Nephron (organoid): ENCODE results near the gene RBPJL.

Source experiments
- H3K27ac Mint-ChIP-seq, 3 experiments: 2 replicates each; pipeline ENCODE4 v1.8.0; 2020; ENCODE audit warnings: mixed read lengths in 3 of 3, mild to moderate bottlenecking in 2 of 3, moderate library complexity in 1 of 3
- H3K27me3 Mint-ChIP-seq: 2 replicates; pipeline ENCODE4 v1.8.0; 2021; ENCODE audit warnings: low read depth, mild to moderate bottlenecking, moderate library complexity, mixed read lengths
- H3K36me3 Mint-ChIP-seq: 2 replicates; pipeline ENCODE4 v1.8.0; 2020; ENCODE audit warnings: low read depth, mixed read lengths
- H3K4me1 Mint-ChIP-seq: 2 replicates; pipeline ENCODE4 v1.8.0; 2020; ENCODE audit warnings: mixed read lengths
- H3K4me3 Mint-ChIP-seq, 3 experiments: 2 replicates each; pipeline ENCODE4 v1.8.0; 2020; ENCODE audit warnings: mild to moderate bottlenecking in 3 of 3, mixed read lengths in 3 of 3, moderate library complexity in 2 of 3
- H3K9me3 Mint-ChIP-seq: 2 replicates; pipeline ENCODE4 v1.8.0; 2020; ENCODE audit warnings: mixed read lengths
- TF ChIP-seq, protein P1 (sequence below), 3 experiments: fragments of 200-600 bp; sonication (generic); IDR thresholded peaks; one replicate each; pipeline ENCODE4 v1.5.0; 2021; ENCODE audit warnings: antibody characterized with exemption in 3 of 3; ENCODE audit not compliant: unreplicated experiment in 3 of 3

Gene RBPJL

DNA sequence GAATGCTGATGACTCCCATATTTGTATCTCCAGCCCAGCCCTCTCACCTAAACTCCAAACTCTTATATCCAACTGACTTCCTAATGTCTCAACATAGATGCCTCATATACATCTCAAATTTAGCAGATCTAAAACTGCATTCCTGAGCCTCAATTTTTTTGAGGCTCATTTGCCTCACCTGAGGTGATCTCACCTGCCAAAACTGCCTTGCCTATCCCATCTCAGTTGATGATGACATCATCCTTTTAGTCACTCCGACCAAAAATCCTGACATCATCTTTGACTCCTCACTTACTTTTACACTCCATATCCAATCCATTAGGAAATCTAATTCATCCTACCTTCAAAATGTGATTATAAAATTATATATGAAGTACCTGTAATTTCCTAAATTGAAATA is 26.6 kb upstream of the RBPJL start:
- H3K27ac Mint-ChIP-seq: no peak overlapping the region

DNA sequence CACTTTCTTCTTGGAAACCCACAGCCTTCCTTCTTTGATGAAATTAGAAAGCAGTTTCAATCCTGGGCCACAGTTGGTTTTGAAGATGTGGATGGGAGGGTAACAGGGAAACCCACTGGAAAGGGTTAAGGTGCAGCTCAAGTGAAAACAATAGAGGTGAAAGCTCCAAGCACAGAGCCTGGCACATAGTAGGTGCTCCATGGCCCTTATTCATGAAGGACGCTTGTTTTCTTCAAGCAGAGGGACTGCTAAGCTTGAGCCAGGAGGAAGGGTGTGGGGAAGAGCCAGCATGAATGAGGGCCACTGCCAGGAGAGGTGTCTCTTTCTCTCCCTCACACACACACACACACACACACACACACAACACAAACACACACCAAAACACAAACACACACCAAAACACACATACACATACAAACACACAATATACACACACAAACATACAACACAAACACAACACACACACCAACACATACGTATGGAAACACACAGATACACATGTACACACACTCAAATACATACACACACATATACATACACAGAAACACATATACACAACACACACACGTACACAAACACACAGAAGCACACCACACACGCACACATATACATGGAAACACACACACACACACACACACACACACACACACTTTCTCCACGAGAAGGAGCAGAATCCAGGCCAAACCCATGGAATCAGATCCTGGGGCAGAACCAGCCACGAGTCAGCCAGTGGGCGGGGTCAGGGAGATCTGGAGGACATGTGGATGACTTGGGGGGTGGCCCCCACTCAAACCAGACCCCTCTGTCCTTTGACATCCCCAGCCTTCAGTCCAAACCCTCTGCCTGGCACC is 23.7 kb upstream of the RBPJL start:
- H3K4me1 Mint-ChIP-seq: no peaks in the 10 kb centered on the region
- peaks cover 2% of the 10 kb centered on the region for H3K9me3 Mint-ChIP-seq
- TF ChIP-seq, protein P1, sequence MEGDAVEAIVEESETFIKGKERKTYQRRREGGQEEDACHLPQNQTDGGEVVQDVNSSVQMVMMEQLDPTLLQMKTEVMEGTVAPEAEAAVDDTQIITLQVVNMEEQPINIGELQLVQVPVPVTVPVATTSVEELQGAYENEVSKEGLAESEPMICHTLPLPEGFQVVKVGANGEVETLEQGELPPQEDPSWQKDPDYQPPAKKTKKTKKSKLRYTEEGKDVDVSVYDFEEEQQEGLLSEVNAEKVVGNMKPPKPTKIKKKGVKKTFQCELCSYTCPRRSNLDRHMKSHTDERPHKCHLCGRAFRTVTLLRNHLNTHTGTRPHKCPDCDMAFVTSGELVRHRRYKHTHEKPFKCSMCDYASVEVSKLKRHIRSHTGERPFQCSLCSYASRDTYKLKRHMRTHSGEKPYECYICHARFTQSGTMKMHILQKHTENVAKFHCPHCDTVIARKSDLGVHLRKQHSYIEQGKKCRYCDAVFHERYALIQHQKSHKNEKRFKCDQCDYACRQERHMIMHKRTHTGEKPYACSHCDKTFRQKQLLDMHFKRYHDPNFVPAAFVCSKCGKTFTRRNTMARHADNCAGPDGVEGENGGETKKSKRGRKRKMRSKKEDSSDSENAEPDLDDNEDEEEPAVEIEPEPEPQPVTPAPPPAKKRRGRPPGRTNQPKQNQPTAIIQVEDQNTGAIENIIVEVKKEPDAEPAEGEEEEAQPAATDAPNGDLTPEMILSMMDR (IDR thresholded peaks at IDR 0.05; ENCODE audit: unreplicated experiment in 3 of 3): no peak
- H3K27me3 Mint-ChIP-seq: peaks cover 19% of the 10 kb centered on the region
- no peaks in the 10 kb centered on the region for H3K36me3 Mint-ChIP-seq
- no peak overlapping the region for H3K4me3 Mint-ChIP-seq
- H3K27ac Mint-ChIP-seq: no peak overlapping the region

More for the DNA sequence above, 26.6 kb upstream of the RBPJL start:
- no peak overlapping the region for H3K4me3 Mint-ChIP-seq
- peaks cover 12% of the 10 kb centered on the region for H3K27me3 Mint-ChIP-seq
- no peaks in the 10 kb centered on the region for H3K36me3 Mint-ChIP-seq
- TF ChIP-seq, protein P1 (IDR thresholded peaks at IDR 0.05; ENCODE audit: unreplicated experiment in 3 of 3): no peak
- H3K9me3 Mint-ChIP-seq: peaks cover 2% of the 10 kb centered on the region
- no peaks in the 10 kb centered on the region for H3K4me1 Mint-ChIP-seq

- Mint-ChIP-seq H3K27ac (no peak overlapping the region), H3K4me1 (no peaks in the 10 kb centered on the region), H3K36me3 (no peaks in the 10 kb centered on the region), H3K4me3 (no peak overlapping the region), H3K27me3 (peaks cover 19% of the 10 kb centered on the region), H3K9me3 (peaks cover 2% of the 10 kb centered on the region)
- TF ChIP-seq, protein P1 (IDR thresholded peaks at IDR 0.05; ENCODE audit: unreplicated experiment in 3 of 3): no peak
These were observed 23.0 kb upstream of the RBPJL start for GRCh38 chr20:45283551-45284057.

GRCh38 chr20:45288376-45288775 is 18.3 kb upstream of the RBPJL start:
- Mint-ChIP-seq H3K4me3 (no peak overlapping the region), H3K4me1 (peaks cover 5% of the 10 kb centered on the region), H3K36me3 (no peaks in the 10 kb centered on the region), H3K27ac (no peak overlapping the region), H3K27me3 (peaks cover 43% of the 10 kb centered on the region), H3K9me3 (no peaks in the 10 kb centered on the region)
- TF ChIP-seq, protein P1 (IDR thresholded peaks at IDR 0.05; ENCODE audit: unreplicated experiment in 3 of 3): no peak

DNA sequence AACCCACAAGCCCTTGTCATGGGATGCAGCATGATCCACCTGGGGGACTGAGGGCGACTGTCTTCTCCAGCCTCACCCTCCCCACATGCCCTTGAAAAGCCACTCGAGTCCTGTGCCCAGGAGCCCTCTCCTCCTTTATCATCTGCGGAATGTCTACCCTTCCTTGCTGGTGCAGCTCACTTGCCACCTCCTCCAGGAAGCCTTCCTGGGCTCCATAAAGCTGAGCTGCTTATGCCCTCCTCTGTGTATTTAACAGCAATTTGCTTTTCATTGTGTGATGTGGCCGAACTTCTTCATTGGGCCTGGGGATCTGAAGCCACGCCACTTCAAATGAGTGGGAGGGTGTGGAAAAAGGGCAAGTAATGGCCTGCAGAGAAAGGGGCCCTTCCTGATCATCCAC is 17.8 kb upstream of the RBPJL start:
- Mint-ChIP-seq H3K27ac (no peak overlapping the region), H3K36me3 (no peaks in the 10 kb centered on the region), H3K9me3 (peaks cover 2% of the 10 kb centered on the region), H3K4me3 (no peak overlapping the region), H3K4me1 (peaks cover 5% of the 10 kb centered on the region), H3K27me3 (peaks cover 45% of the 10 kb centered on the region)
- TF ChIP-seq, protein P1 (IDR thresholded peaks at IDR 0.05; ENCODE audit: unreplicated experiment in 3 of 3): no peak
